Neutrophil (primary cell): Measurements from ENCODE around the gene GALNT17.

Source experiments
- H3K27ac ChIP-seq: fragments of 200-600 bp; sonication (generic); 2 replicates; pipeline ENCODE4 v1.5.1; 2016; ENCODE audit warnings: mild to moderate bottlenecking, moderate library complexity
- H3K27me3 ChIP-seq: fragments of 200-600 bp; sonication (generic); 2 replicates; pipeline ENCODE4 v1.6.0; 2016; ENCODE audit warnings: mild to moderate bottlenecking
- H3K36me3 ChIP-seq: fragments of 200-600 bp; sonication (generic); 2 replicates; pipeline ENCODE4 v1.5.1; 2017
- H3K4me1 ChIP-seq, 2 experiments: fragments of 200-600 bp in 1 of 2; sonication (generic) in 1 of 2; 1 replicate in 1 of 2; 2 replicates in 1 of 2; pipeline versions ENCODE4 v1.5.1 to v1.6.1; 2013 to 2016; ENCODE audit warnings: low read depth in 1 of 2, low read length in 1 of 2, mild to moderate bottlenecking in 1 of 2, moderate library complexity in 1 of 2; ENCODE audit not compliant: control insufficient read depth in 1 of 2, insufficient read depth in 1 of 2
- H3K4me3 ChIP-seq, 2 experiments: fragments of 200-600 bp in 1 of 2; sonication (generic) in 1 of 2; 1 replicate in 1 of 2; 2 replicates in 1 of 2; pipeline ENCODE4 v1.5.1; 2013 to 2016; ENCODE audit warnings: low read depth in 1 of 2, low read length in 1 of 2, mild to moderate bottlenecking in 1 of 2, moderate library complexity in 1 of 2
- H3K9me3 ChIP-seq: fragments of 200-600 bp; sonication (generic); 2 replicates; pipeline ENCODE4 v1.5.1; 2016
- CTCF ChIP-seq: fragments of 200-600 bp; sonication (generic); IDR thresholded peaks from 2 replicates; pipeline ENCODE4 v1.5.1; 2016; ENCODE audit warnings: antibody characterized with exemption

The GALNT17 gene

GRCh38 chr7:71386152-71386785 is 254.3 kb downstream of the GALNT17 start:
- Histone ChIP-seq H3K27me3 (no peaks in the 10 kb centered on the region), H3K4me1 (no peaks in the 10 kb centered on the region), H3K4me3 (no peak overlapping the region), H3K9me3 (no peaks in the 10 kb centered on the region), H3K27ac (no peak overlapping the region), H3K36me3 (no peaks in the 10 kb centered on the region)
- TF ChIP-seq CTCF, result no peak

- Histone ChIP-seq H3K27me3 (no peaks in the 10 kb centered on the region), H3K36me3 (no peaks in the 10 kb centered on the region), H3K4me1 (no peaks in the 10 kb centered on the region), H3K9me3 (no peaks in the 10 kb centered on the region), H3K4me3 (no peak overlapping the region), H3K27ac (no peak overlapping the region)
- TF ChIP-seq CTCF, result no peak
Observed at GRCh38 chr7:71388181-71388580, 256.2 kb downstream of the GALNT17 start.

GRCh38 chr7:71389976-71390375 is 258.0 kb downstream of the GALNT17 start:
- Histone ChIP-seq H3K9me3 (no peaks in the 10 kb centered on the region), H3K4me3 (no peak overlapping the region), H3K27me3 (no peaks in the 10 kb centered on the region), H3K36me3 (no peaks in the 10 kb centered on the region), H3K27ac (no peak overlapping the region), H3K4me1 (no peaks in the 10 kb centered on the region)
- no peak for TF ChIP-seq CTCF

GRCh38 chr7:71393661-71394060 is 261.7 kb downstream of the GALNT17 start:
- H3K9me3 ChIP-seq, result no peaks in the 10 kb centered on the region
- H3K36me3 ChIP-seq, result no peaks in the 10 kb centered on the region

GRCh38 chr7:71402684-71403083 is 270.7 kb downstream of the GALNT17 start:
- no peaks in the 10 kb centered on the region for H3K4me1 ChIP-seq
- no peaks in the 10 kb centered on the region for H3K36me3 ChIP-seq
- no peak for TF ChIP-seq CTCF
- no peak overlapping the region for H3K27ac ChIP-seq
- no peaks in the 10 kb centered on the region for H3K9me3 ChIP-seq
- H3K4me3 ChIP-seq, result no peak overlapping the region
- H3K27me3 ChIP-seq, result no peaks in the 10 kb centered on the region

More at GRCh38 chr7:71393661-71394060, 261.7 kb downstream of the GALNT17 start:
- H3K27me3 ChIP-seq, result no peaks in the 10 kb centered on the region
- no peak overlapping the region for H3K4me3 ChIP-seq
- H3K4me1 ChIP-seq, result no peaks in the 10 kb centered on the region
- H3K27ac ChIP-seq, result no peak overlapping the region
- TF ChIP-seq CTCF, result no peak
